Chondrocyte (in vitro differentiated cells): ENCODE data around the gene KRTAP12-2. TPM values are rescaled to one million over a fixed set of nuclear protein-coding genes. Genes with fewer than 3 reads are reported as not detected.

Source experiments
- DNase-seq: peaks from one replicate; pipeline ENCODE4 v3.0.0; 2021; ENCODE audit warnings: mixed read lengths, low spot score
- H3K27ac Mint-ChIP-seq: one replicate; pipeline ENCODE4 v1.8.0; 2021; ENCODE audit warnings: mild to moderate bottlenecking, moderate library complexity, mixed read lengths; ENCODE audit not compliant: unreplicated experiment
- H3K27me3 Mint-ChIP-seq: 2 replicates; pipeline ENCODE4 v1.8.0; 2021; ENCODE audit warnings: low read depth, mixed read lengths
- H3K36me3 Mint-ChIP-seq: 2 replicates; pipeline ENCODE4 v1.8.0; 2021; ENCODE audit warnings: low read depth, mixed read lengths
- H3K4me1 Mint-ChIP-seq: 2 replicates; pipeline ENCODE4 v1.8.0; 2021; ENCODE audit warnings: low read depth, mild to moderate bottlenecking, mixed read lengths
- H3K4me3 Mint-ChIP-seq: one replicate; pipeline ENCODE4 v1.8.0; 2021; ENCODE audit warnings: mild to moderate bottlenecking, moderate library complexity, mixed read lengths; ENCODE audit not compliant: unreplicated experiment
- H3K9me3 Mint-ChIP-seq: 2 replicates; pipeline ENCODE4 v1.8.0; 2021; ENCODE audit warnings: low read depth, mixed read lengths
- CTCF ChIP-seq: fragments of 200-600 bp; sonication (generic); IDR thresholded peaks from 2 replicates; pipeline ENCODE4 v1.5.0; 2021; ENCODE audit warnings: antibody characterized with exemption, mild to moderate bottlenecking, moderate library complexity
- long read RNA-seq: library from polyadenylated mRNA; stranded (forward); transcript quantifications from one replicate; pipeline ENCODE4 v2.0.0, GENCODE V29; 2021
- total RNA-seq: library from RNA; stranded (reverse); gene quantifications from 3 replicates; pipeline ENCODE4 v1.2.1, GENCODE V29; 2021

KRTAP12-2 gene
- not detected in 3 replicates for total RNA-seq
- long read RNA-seq, result 0 reads

- Mint-ChIP-seq H3K36me3 (no peaks in the 10 kb centered on the region), H3K4me3 (no peak within 1 kb of the TSS), H3K27me3 (peaks cover 34% of the 10 kb centered on the region), H3K27ac (no peak within 1 kb of the TSS), H3K4me1 (no peaks in the 10 kb centered on the region), H3K9me3 (peaks cover 30% of the 10 kb centered on the region)
- TF ChIP-seq CTCF, result no peak
- DNase-seq, result no peak
Measured at GRCh38 chr21:44666401-44667320, at the start of gene KRTAP12-2. Gene KRTAP12-2 (minus strand): TSS chr21:44666927. CDS start chr21:44666886, 41 bp downstream.

GRCh38 chr21:44714905-44715304, 48.2 kb upstream of the KRTAP12-2 start:
- Mint-ChIP-seq H3K27ac (no peak overlapping the region), H3K36me3 (no peaks in the 10 kb centered on the region), H3K9me3 (no peaks in the 10 kb centered on the region), H3K4me1 (peaks cover 35% of the 10 kb centered on the region), H3K27me3 (peaks cover 44% of the 10 kb centered on the region), H3K4me3 (no peak overlapping the region)
- DNase-seq, result no peak
- TF ChIP-seq CTCF, result no peak

- no peak for TF ChIP-seq CTCF
- Mint-ChIP-seq H3K27me3 (peaks cover 49% of the 10 kb centered on the region), H3K9me3 (no peaks in the 10 kb centered on the region), H3K36me3 (no peaks in the 10 kb centered on the region), H3K27ac (no peak overlapping the region), H3K4me3 (no peak overlapping the region), H3K4me1 (peaks cover 42% of the 10 kb centered on the region)
- no peak for DNase-seq
Measured at GRCh38 chr21:44713846-44714245, 47.1 kb upstream of the KRTAP12-2 start.

GRCh38 chr21:44713130-44713529, 46.4 kb upstream of the KRTAP12-2 start:
- Mint-ChIP-seq H3K4me1 (peaks cover 35% of the 10 kb centered on the region), H3K4me3 (no peak overlapping the region), H3K27ac (no peak overlapping the region), H3K9me3 (no peaks in the 10 kb centered on the region), H3K27me3 (peaks cover 51% of the 10 kb centered on the region), H3K36me3 (no peaks in the 10 kb centered on the region)
- DNase-seq, result peak; percentile 58
- TF ChIP-seq CTCF, result no peak

GRCh38 chr21:44712203-44713028, 45.7 kb upstream of the KRTAP12-2 start:
- Mint-ChIP-seq H3K36me3 (no peaks in the 10 kb centered on the region), H3K9me3 (no peaks in the 10 kb centered on the region), H3K4me3 (no peak overlapping the region), H3K27me3 (peaks cover 58% of the 10 kb centered on the region), H3K4me1 (peaks cover 28% of the 10 kb centered on the region), H3K27ac (no peak overlapping the region)
- no peak for TF ChIP-seq CTCF
- DNase-seq, result peak; percentile 40
